PC-3 (cell line): Measurements from ENCODE around the gene KRT7. TPM values are rescaled to one million over a fixed set of nuclear protein-coding genes. Genes with fewer than 3 reads are reported as not detected.

Source experiments
- ATAC-seq: fragments of 200-7000 bp; cut with Tn5 transposase; 2 replicates; pipeline ENCODE4 v1.9.1; 2020; ENCODE audit warnings: mild to moderate bottlenecking, moderate library complexity
- BruUV-seq: library from RNA; stranded (reverse); fragments of 400-500 nt; replicated peaks from 2 replicates; lab custom pipeline; 2021; lab: Mats Ljungman, UMichigan
- CTCF ChIA-PET: fragments of 300-600 bp; sonication (Branson Sonifier 250); formaldehyde crosslinking; loops from one replicate; lab custom pipeline; 2022; ENCODE audit warnings: antibody characterized with exemption; lab: Charles Lee
- POLR2A ChIA-PET: fragments of 300-600 bp; sonication (Branson Sonifier 250); formaldehyde crosslinking; loops from one replicate; lab custom pipeline; 2022; ENCODE audit warnings: antibody characterized with exemption; ENCODE audit not compliant: unreplicated experiment; lab: Charles Lee
- DNase-seq: peaks from one replicate; pipeline ENCODE4 v3.0.0-alpha.2; 2015
- H2AFZ ChIP-seq: fragments of 300-600 bp; sonication (generic); 2 replicates; pipeline ENCODE4 v1.6.0; 2016; ENCODE audit warnings: antibody characterized with exemption, low read length
- H3F3A ChIP-seq: fragments of 300-600 bp; sonication (generic); one replicate; pipeline ENCODE4 v1.6.0; 2017; ENCODE audit warnings: antibody characterized with exemption, low read length, control low read depth, mild to moderate bottlenecking; ENCODE audit not compliant: unreplicated experiment
- H3K27ac ChIP-seq: fragments of 300-600 bp; sonication (generic); 2 replicates; pipeline ENCODE4 v1.5.1; 2016; ENCODE audit warnings: mild to moderate bottlenecking, low read length
- H3K27me3 ChIP-seq: fragments of 300-600 bp; sonication (generic); 2 replicates; pipeline ENCODE4 v1.6.1; 2016; ENCODE audit warnings: low read length, mixed read lengths
- H3K36me3 ChIP-seq: fragments of 300-600 bp; sonication (generic); 2 replicates; pipeline ENCODE4 v1.6.1; 2016; ENCODE audit warnings: low read depth, mixed run types, low read length, mixed read lengths
- H3K4me1 ChIP-seq: fragments of 300-600 bp; sonication (generic); 2 replicates; pipeline ENCODE4 v1.5.1; 2016; ENCODE audit warnings: low read length; ENCODE audit not compliant: insufficient read depth
- H3K4me2 ChIP-seq: fragments of 300-600 bp; sonication (generic); 2 replicates; pipeline ENCODE4 v1.6.0; 2016; ENCODE audit warnings: low read length
- H3K4me3 ChIP-seq: fragments of 300-600 bp; sonication (generic); 2 replicates; pipeline ENCODE4 v1.5.1; 2016; ENCODE audit warnings: mild to moderate bottlenecking, low read length, mixed read lengths
- H3K79me2 ChIP-seq: fragments of 300-600 bp; sonication (generic); 2 replicates; pipeline ENCODE4 v1.6.1; 2017; ENCODE audit warnings: low read length, mixed read lengths
- H3K9ac ChIP-seq: fragments of 300-600 bp; sonication (generic); 2 replicates; pipeline ENCODE4 v1.6.0; 2016; ENCODE audit warnings: mild to moderate bottlenecking, low read length
- H3K9me2 ChIP-seq: fragments of 300-600 bp; sonication (generic); replicated peaks from 2 replicates; pipeline ENCODE4 v1.6.1; 2016; ENCODE audit warnings: mixed run types, low read length, mixed read lengths
- H3K9me3 ChIP-seq: fragments of 300-600 bp; sonication (generic); 2 replicates; pipeline ENCODE4 v1.6.1; 2016; ENCODE audit warnings: low read length, mixed read lengths
- H4K20me1 ChIP-seq: fragments of 300-600 bp; sonication (generic); 2 replicates; pipeline ENCODE4 v1.6.1; 2016; ENCODE audit warnings: low read length, mixed read lengths
- EZH2 ChIP-seq: fragments of 300-600 bp; sonication (generic); IDR thresholded peaks from one replicate; pipeline ENCODE4 v1.6.1; 2017; ENCODE audit warnings: antibody characterized with exemption, mild to moderate bottlenecking, low read length; ENCODE audit not compliant: unreplicated experiment
- EZH2phosphoT487 ChIP-seq: fragments of 300-600 bp; sonication (generic); IDR thresholded peaks from 2 replicates; pipeline ENCODE4 v1.6.1; 2018; ENCODE audit warnings: mild to moderate bottlenecking, antibody characterized with exemption, low read length, borderline replicate concordance
- intact Hi-C: fragments of 100-400 bp; cut with micrococcal nuclease; formaldehyde crosslinking; loops from 2 replicates; pipeline ENCODE4 v1.9.0; 2023
- total RNA-seq: library from RNA; depleted of rRNA; stranded (reverse); fragments of >200 nt; gene quantifications from 2 replicates; pipeline ENCODE4 v1.2.3, GENCODE V29; 2014
- TF ChIP-seq, protein P1 (sequence below): fragments of 300-600 bp; sonication (generic); conservative IDR thresholded peaks from 2 replicates; pipeline ENCODE4 v1.5.1; 2017; ENCODE audit warnings: antibody characterized with exemption, low read depth, mild to moderate bottlenecking, low read length

Gene KRT7
- total RNA-seq, 1 experiment from 2014 or later, result 2,144 TPM

DNA sequence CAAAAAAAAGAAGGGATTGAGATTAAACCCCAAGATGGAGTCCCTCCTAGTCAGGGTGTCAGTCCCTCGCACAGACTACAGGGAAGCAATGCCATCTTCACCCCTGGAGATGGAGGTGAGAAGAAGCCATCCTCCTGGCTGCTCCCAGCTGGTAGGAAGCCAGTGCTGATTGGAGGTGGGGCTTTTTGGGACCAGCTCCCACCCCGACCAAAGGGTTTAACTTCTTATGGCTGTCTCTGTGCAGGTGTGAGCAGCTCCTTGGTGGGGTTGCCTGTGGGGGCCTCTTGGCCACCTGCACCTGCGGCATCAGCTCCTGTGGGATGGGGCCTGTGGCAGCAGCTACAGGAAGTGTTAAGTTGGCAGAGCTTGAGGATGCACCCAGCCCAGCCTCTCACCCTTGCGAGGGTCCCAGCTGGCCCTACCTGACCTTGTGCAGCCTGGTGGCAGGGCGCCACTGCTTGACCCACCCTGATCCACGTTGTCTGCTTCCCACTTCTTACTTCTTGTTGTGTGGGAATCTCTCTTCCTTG is 37.6 kb downstream of the KRT7 start:
- no peaks in the 10 kb centered on the region for H4K20me1 ChIP-seq
- H3K36me3 ChIP-seq, result no peaks in the 10 kb centered on the region
- H3K4me2 ChIP-seq, result no peak overlapping the region
- no peak for DNase-seq
- H3K9me2 ChIP-seq, result no peaks in the 10 kb centered on the region
- ChIA-PET CTCF (no interaction called here), POLR2A (no interaction called here)
- no peaks in the 10 kb centered on the region for H3K79me2 ChIP-seq
- no peaks in the 10 kb centered on the region for H3K9me3 ChIP-seq
- H3K4me3 ChIP-seq, result no peak overlapping the region
- no peaks in the 10 kb centered on the region for H3F3A ChIP-seq
- no peak overlapping the region for H2AFZ ChIP-seq
- H3K9ac ChIP-seq, result no peak overlapping the region
- BruUV-seq, result no TSS peak
- TF ChIP-seq EZH2 (no peak), EZH2phosphoT487 (no peak)
- TF ChIP-seq, protein P1, sequence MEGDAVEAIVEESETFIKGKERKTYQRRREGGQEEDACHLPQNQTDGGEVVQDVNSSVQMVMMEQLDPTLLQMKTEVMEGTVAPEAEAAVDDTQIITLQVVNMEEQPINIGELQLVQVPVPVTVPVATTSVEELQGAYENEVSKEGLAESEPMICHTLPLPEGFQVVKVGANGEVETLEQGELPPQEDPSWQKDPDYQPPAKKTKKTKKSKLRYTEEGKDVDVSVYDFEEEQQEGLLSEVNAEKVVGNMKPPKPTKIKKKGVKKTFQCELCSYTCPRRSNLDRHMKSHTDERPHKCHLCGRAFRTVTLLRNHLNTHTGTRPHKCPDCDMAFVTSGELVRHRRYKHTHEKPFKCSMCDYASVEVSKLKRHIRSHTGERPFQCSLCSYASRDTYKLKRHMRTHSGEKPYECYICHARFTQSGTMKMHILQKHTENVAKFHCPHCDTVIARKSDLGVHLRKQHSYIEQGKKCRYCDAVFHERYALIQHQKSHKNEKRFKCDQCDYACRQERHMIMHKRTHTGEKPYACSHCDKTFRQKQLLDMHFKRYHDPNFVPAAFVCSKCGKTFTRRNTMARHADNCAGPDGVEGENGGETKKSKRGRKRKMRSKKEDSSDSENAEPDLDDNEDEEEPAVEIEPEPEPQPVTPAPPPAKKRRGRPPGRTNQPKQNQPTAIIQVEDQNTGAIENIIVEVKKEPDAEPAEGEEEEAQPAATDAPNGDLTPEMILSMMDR, result no peak
- intact Hi-C loops, result no loop called here
- no peaks in the 10 kb centered on the region for H3K4me1 ChIP-seq
- H3K27me3 ChIP-seq, result no peaks in the 10 kb centered on the region
- ATAC-seq, result no peak
- H3K27ac ChIP-seq, result no peak overlapping the region

- CTCF ChIA-PET, result no interaction called here
- no peaks in the 10 kb centered on the region for H3K79me2 ChIP-seq
- no peak overlapping the region for H3K4me3 ChIP-seq
- H3K9me2 ChIP-seq, result no peaks in the 10 kb centered on the region
- intact Hi-C loops, result no loop called here
- TF ChIP-seq EZH2, result no peak
- TF ChIP-seq, protein P1, result no peak
- no peak for TF ChIP-seq EZH2phosphoT487
- no peak overlapping the region for H2AFZ ChIP-seq
- H3F3A ChIP-seq, result no peaks in the 10 kb centered on the region
- H3K27me3 ChIP-seq, result no peaks in the 10 kb centered on the region
- H3K36me3 ChIP-seq, result no peaks in the 10 kb centered on the region
- no peak overlapping the region for H3K27ac ChIP-seq
- POLR2A ChIA-PET, result no interaction called here
- H3K4me1 ChIP-seq, result no peaks in the 10 kb centered on the region
- H3K4me2 ChIP-seq, result no peak overlapping the region
- no peaks in the 10 kb centered on the region for H3K9me3 ChIP-seq
- H3K9ac ChIP-seq, result no peak overlapping the region
- ATAC-seq (no peak), DNase-seq (no peak)
- no peaks in the 10 kb centered on the region for H4K20me1 ChIP-seq
- BruUV-seq, result no TSS peak
These were observed 38.1 kb downstream of the KRT7 start for GRCh38 chr12:52271158-52271557.

DNA sequence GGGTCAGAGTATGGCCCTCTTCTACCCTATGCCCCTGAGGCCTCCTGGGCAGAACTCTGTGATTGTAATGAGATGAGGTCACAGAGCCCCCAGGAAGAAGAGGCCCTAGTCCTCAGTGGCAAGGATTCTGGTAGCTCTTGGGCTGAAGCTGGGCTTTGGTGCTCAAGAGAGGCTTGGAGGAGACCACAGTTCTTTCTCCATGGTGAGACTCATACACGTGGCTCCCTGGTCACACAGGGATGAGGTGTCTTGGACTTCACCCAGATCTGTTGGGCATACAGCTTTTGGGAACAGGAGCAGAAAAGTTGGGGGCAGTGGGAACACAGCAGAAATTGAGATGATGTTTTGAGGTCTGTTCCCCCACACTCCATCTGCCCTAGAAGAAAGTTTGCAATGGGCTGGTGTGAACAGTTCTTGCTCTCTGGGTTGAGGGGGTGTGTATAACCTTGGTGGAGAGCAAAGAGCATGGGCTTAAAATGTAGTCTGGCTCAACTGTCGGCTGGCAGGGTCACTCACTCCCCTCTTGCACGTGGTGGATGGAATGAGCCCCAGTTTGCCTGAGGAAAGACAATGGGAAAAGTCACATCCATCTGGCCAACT is 41.6 kb downstream of the KRT7 start, which contains the start of gene KRT86:
Gene KRT86 (plus strand): TSS at position 125 of the 600 bp plus-strand sequence. CDS start 27,272 bp downstream, outside the sequence.
- BruUV-seq, result no TSS peak
- H3K79me2 ChIP-seq, result peaks cover 3% of the 10 kb centered on the region; the same call in 1 of the 2 replicates
- no peaks in the 10 kb centered on the region for H3K36me3 ChIP-seq
- intact Hi-C loops, result no loop called here
- H3K4me1 ChIP-seq, result peaks cover 24% of the 10 kb centered on the region
- TF ChIP-seq EZH2, result no peak
- TF ChIP-seq, protein P1, result no peak
- no peak for TF ChIP-seq EZH2phosphoT487
- no peak within 1 kb of the TSS for H2AFZ ChIP-seq
- ChIA-PET POLR2A (no interaction called here), CTCF (no interaction called here)
- H3K4me2 ChIP-seq, result no peak within 1 kb of the TSS
- ATAC-seq (no peak), DNase-seq (no peak)
- no peaks in the 10 kb centered on the region for H3K9me3 ChIP-seq
- H3K9ac ChIP-seq, result no peak within 1 kb of the TSS
- H3K9me2 ChIP-seq, result no peaks in the 10 kb centered on the region
- no peaks in the 10 kb centered on the region for H3K27me3 ChIP-seq
- H4K20me1 ChIP-seq, result no peaks in the 10 kb centered on the region
- no peak within 1 kb of the TSS for H3K27ac ChIP-seq
- peaks cover 4% of the 10 kb centered on the region for H3F3A ChIP-seq
- no peak within 1 kb of the TSS for H3K4me3 ChIP-seq
